K562 (cell line): Measurements from ENCODE around the gene TCEAL1. TPM values are rescaled to one million over a fixed set of nuclear protein-coding genes. Genes with fewer than 3 reads are reported as not detected.

Source experiments
- ATAC-seq: fragments of 200-7000 bp; cut with Tn5 transposase; 3 replicates; pipeline ENCODE4 v1.9.1; 2020; ENCODE audit warnings: moderate library complexity
- BruUV-seq: library from RNA; stranded (reverse); fragments of 400-500 nt; replicated peaks from 2 replicates; lab custom pipeline; 2021; lab: Mats Ljungman, UMichigan
- CTCF ChIA-PET: fragments of 300-600 bp; formaldehyde crosslinking; extraction: SDS; loops from one replicate; lab custom pipeline; 2021; ENCODE audit warnings: low intra/inter-chr PET ratio; lab: Yijun Ruan, JAX
- POLR2A ChIA-PET: fragments of 300-600, 350-650 bp; sonication (Branson Sonifier 250); formaldehyde crosslinking; extraction: SDS; loops from one replicate; lab custom pipeline; 2021; ENCODE audit warnings: antibody characterized with exemption, inconsistent platforms; lab: Yijun Ruan, JAX
- DNase-seq, 4 experiments: peaks; one replicate each; pipeline versions ENCODE4 v3.0.0 to v3.0.0-alpha.2; 2011 to 2018; ENCODE audit warnings: low spot score in 3 of 4, mixed read lengths in 3 of 4; ENCODE audit errors: extremely low read depth in 1 of 4
- FAIRE-seq: peaks from 2 replicates; lab custom pipeline; 2011; peaks lifted over from hg19 to GRCh38; lab: Jason Lieb, UNC
- H2AFZ ChIP-seq: 2 replicates; pipeline ENCODE4 v1.6.0; 2011; ENCODE audit warnings: low read depth, low read length, control low read depth, inconsistent platforms
- H3K27ac ChIP-seq: fragments of 200-600 bp; 3 replicates; pipeline ENCODE4 v1.8.0; 2011; ENCODE audit warnings: low read depth, mild to moderate bottlenecking, control low read depth, inconsistent platforms, low read length, moderate library complexity, mixed read lengths; ENCODE audit errors: extremely low read depth
- H3K27me3 ChIP-seq, 2 experiments: fragments of 300-600 bp in 1 of 2; 2 replicates in 1 of 2; 3 replicates in 1 of 2; pipeline versions ENCODE4 v1.6.0 to v1.8.0; 2011; ENCODE audit warnings: inconsistent platforms in 2 of 2, low read length in 2 of 2, mild to moderate bottlenecking in 1 of 2, mixed read lengths in 1 of 2, moderate library complexity in 1 of 2; ENCODE audit not compliant: control insufficient read depth in 2 of 2, insufficient read depth in 2 of 2
- H3K36me3 ChIP-seq: fragments of 300-600 bp; 3 replicates; pipeline ENCODE4 v1.8.0; 2011; ENCODE audit warnings: mild to moderate bottlenecking, low read length, inconsistent platforms; ENCODE audit not compliant: control insufficient read depth, insufficient read depth
- H3K4me1 ChIP-seq, 2 experiments: fragments of 200-600 bp in 1 of 2; replicated peaks in 1 of 2; 2 replicates in 1 of 2; 3 replicates in 1 of 2; pipeline versions ENCODE4 v1.5.1 to v1.8.0; 2011; ENCODE audit warnings: inconsistent platforms in 2 of 2, low read length in 2 of 2, mild to moderate bottlenecking in 1 of 2, mixed read lengths in 1 of 2, moderate library complexity in 1 of 2; ENCODE audit not compliant: control insufficient read depth in 2 of 2, insufficient read depth in 2 of 2
- H3K4me2 ChIP-seq: 2 replicates; pipeline ENCODE4 v1.6.1; 2011; ENCODE audit warnings: low read length, control low read depth, inconsistent platforms, mixed read lengths; ENCODE audit not compliant: insufficient read depth
- H3K4me3 ChIP-seq: fragments of 200-600 bp; sonication (generic), shearing (Covaris generic); 2 replicates; pipeline ENCODE4 v1.5.1; 2016; ENCODE audit warnings: control low read depth, inconsistent platforms
- H3K79me2 ChIP-seq: fragments of 200-600 bp; 3 replicates; pipeline ENCODE4 v1.8.0; 2011; ENCODE audit warnings: low read length, inconsistent platforms; ENCODE audit not compliant: control insufficient read depth, insufficient read depth
- H3K9ac ChIP-seq, 2 experiments: 2 replicates each; pipeline versions ENCODE4 v1.6.0 to v1.6.1; 2011; ENCODE audit warnings: low read depth in 2 of 2, low read length in 2 of 2, control low read depth in 1 of 2, inconsistent platforms in 1 of 2, mild to moderate bottlenecking in 1 of 2, mixed read lengths in 1 of 2; ENCODE audit not compliant: insufficient read depth in 1 of 2
- H3K9me1 ChIP-seq: one replicate; pipeline ENCODE4 v1.6.0; 2011; ENCODE audit warnings: inconsistent platforms, mild to moderate bottlenecking, low read length, moderate library complexity; ENCODE audit not compliant: control insufficient read depth, insufficient read depth
- H3K9me3 ChIP-seq: replicated peaks from 2 replicates; pipeline ENCODE4 v1.5.1; 2011; ENCODE audit warnings: low read depth, low read length, inconsistent platforms; ENCODE audit not compliant: control insufficient read depth, insufficient read depth
- H4K20me1 ChIP-seq: replicated peaks from 2 replicates; pipeline ENCODE4 v1.6.1; 2011; ENCODE audit warnings: low read length, inconsistent platforms, mixed read lengths; ENCODE audit not compliant: control insufficient read depth, insufficient read depth
- ARID3A ChIP-seq: IDR thresholded peaks from 2 replicates; pipeline ENCODE4 v1.6.1; 2012; ENCODE audit warnings: low read depth, low read length, improper control_type of control experiment, borderline replicate concordance
- BCOR ChIP-seq: fragments of 450-650 bp; IDR thresholded peaks from 2 replicates; pipeline ENCODE4 v1.6.1; 2016
- BRD4 ChIP-seq: fragments of 200-600 bp; sonication (generic); IDR thresholded peaks from 2 replicates; pipeline ENCODE4 v1.6.1; 2017; ENCODE audit warnings: inconsistent platforms
- CEBPG ChIP-seq, 3 experiments: fragments of 200-800 bp in 1 of 3; sonication (Bioruptor generic) in 1 of 3; sonication (generic) in 1 of 3; formaldehyde crosslinking in 1 of 3; IDR thresholded peaks in 2 of 3; conservative IDR thresholded peaks in 1 of 3; 2 replicates each; pipeline versions ENCODE4 v1.6.1 to v1.8.0; 2016 to 2022; ENCODE audit warnings: missing compliant biosample characterization in 2 of 3, missing genetic modification characterization in 2 of 3, mild to moderate bottlenecking in 1 of 3, missing genetic modification reagents in 1 of 3
- MNT ChIP-seq, 2 experiments: fragments of 450-650 bp; conservative IDR thresholded peaks; 2 replicates each; pipeline ENCODE4 v1.6.1; 2017; ENCODE audit warnings: mild to moderate bottlenecking in 2 of 2, moderate library complexity in 2 of 2
- ZBTB34 ChIP-seq: fragments of 250-450 bp; sonication (Bioruptor Pico); IDR thresholded peaks from 2 replicates; pipeline ENCODE4 v1.8.0; 2021; ENCODE audit warnings: mild to moderate bottlenecking, moderate library complexity
- ZBTB7A ChIP-seq: IDR thresholded peaks from 2 replicates; pipeline ENCODE4 v1.6.1; 2011; ENCODE audit warnings: low read depth, mild to moderate bottlenecking, low read length, moderate library complexity, borderline replicate concordance; ENCODE audit not compliant: control insufficient read depth
- WGBS: fragments of 100-300 bp; shearing (Covaris generic); methylation state at CpG from one replicate; pipeline ENCODE4 v1.1.6; 2016; ENCODE audit warnings: low coverage, mixed read lengths; ENCODE audit not compliant: insufficient coverage; ENCODE audit errors: missing lambda C conversion rate; 5-methylcytosine and 5-hydroxymethylcytosine counted together
- in situ Hi-C: fragments of 300-500 bp; cut with MboI; formaldehyde crosslinking; loops from 4 replicates; pipeline ENCODE4 v1.15.0; 2018; ENCODE audit warnings: inconsistent platforms, mixed read lengths
- intact Hi-C: fragments of 100-400 bp; cut with micrococcal nuclease; formaldehyde crosslinking; loops from 2 replicates; pipeline ENCODE4 v1.14.2; 2022
- polyA plus RNA-seq, 8 experiments: library from polyadenylated mRNA; depleted of rRNA in 4 of 8; stranded (reverse) in 5 of 8; unstranded in 3 of 8; fragments of >200 nt; fragmentation: Nextera tagmentation in 2 of 8; fragmentation: Illumina TruSeq in 1 of 8; extraction: Ambion mirVana in 2 of 8; extraction: Trizol in 1 of 8; gene quantifications; 2 replicates each; pipeline versions ENCODE4 v1.2.1 to v1.2.3, GENCODE V29; 2011 to 2014; ENCODE audit warnings: inconsistent platforms in 1 of 8, missing spikeins in 1 of 8
- total RNA-seq, 7 experiments: library from RNA; depleted of rRNA in 6 of 7; stranded (reverse); fragments of >200 nt in 6 of 7; fragmentation: Illumina TruSeq in 2 of 7; extraction: Trizol in 2 of 7; gene quantifications; 2 replicates each; pipeline versions ENCODE4 v1.2.1 to v1.2.3, GENCODE V29; 2011 to 2021; ENCODE audit warnings: low replicate concordance in 1 of 7

The TCEAL1 gene
- total and polyA plus RNA-seq, 9 of the 15 experiments (the other 6 are each of a cell fraction or from before 2014, with no cell fraction given), result 2.1 to 5.3 (median 4.0) TPM

- no TSS peak for BruUV-seq
- TF ChIP-seq BCOR (no peak), MNT (conservative IDR thresholded peaks at IDR 0.05) (no peak), ZBTB34 (CRISPR knock-in tag) (no peak), ARID3A (no peak), BRD4 (no peak), ZBTB7A (no peak), CEBPG (CRISPR knock-in tag; IDR thresholded peaks at IDR 0.05) (no peak), CEBPG (tag; conservative IDR thresholded peaks at IDR 0.05 in 1 of 2, IDR thresholded peaks at IDR 0.05 in 1 of 2) (no peak)
- Histone ChIP-seq H3K4me1 (no peaks in the 10 kb centered on the region), H3K79me2 (no peaks in the 10 kb centered on the region), H3K9ac (no peak overlapping the region), H3K27me3 (no peaks in the 10 kb centered on the region), H4K20me1 (no peaks in the 10 kb centered on the region), H3K36me3 (no peaks in the 10 kb centered on the region), H3K4me3 (no peak overlapping the region), H3K9me3 (no peaks in the 10 kb centered on the region), H3K9me1 (no peaks in the 10 kb centered on the region), H3K4me2 (no peak overlapping the region), H3K27ac (no peak overlapping the region), H2AFZ (no peak overlapping the region)
- intact Hi-C loops, result no loop called here
- ATAC-seq, result no peak
- ChIA-PET POLR2A (interaction anchor here (1.2 kb wide), 1 partner anchor 13 kb away, joined by 3 read pairs; no protein-coding TSS in a partner anchor), CTCF (no interaction called here)
- no peak for DNase-seq
- FAIRE-seq, result no peak
- 0% methylated on average over 1 of the region's 1 CpG for WGBS
- in situ Hi-C loops, result no loop called here
Measured at GRCh38 chrX:103616676-103617186, 12.0 kb upstream of the TCEAL1 start.
